Adrenal gland (tissue), 12 donors: ENCODE measurements around the gene TMEM200A. TPM values are rescaled to one million over a fixed set of nuclear protein-coding genes. Genes with fewer than 3 reads are reported as not detected.

Experiments
- DNase-seq, 7 donors: peaks; one replicate each; pipeline ENCODE4 v3.0.0-alpha.2; 2019 to 2020
- H3K27ac ChIP-seq, 5 donors: fragments of 200-600 bp; sonication (generic) in 4 of 5; 1 replicate in 3 of 5; 2 replicates in 2 of 5; pipeline versions ENCODE4 v1.5.1 to v1.8.0; 2016 to 2020; ENCODE audit warnings: mild to moderate bottlenecking in 1 of 5
- H3K27me3 ChIP-seq: fragments of 200-600 bp; 2 replicates; pipeline ENCODE4 v1.8.0; 2021
- H3K36me3 ChIP-seq, 2 donors: fragments of 200-600 bp; replicated peaks in 1 of 2; 1 replicate in 1 of 2; 2 replicates in 1 of 2; pipeline versions ENCODE4 v1.5.1 to v1.8.0; 2018 to 2022
- H3K4me1 ChIP-seq, 2 donors: fragments of 200-600 bp; replicated peaks in 1 of 2; 1 replicate in 1 of 2; 2 replicates in 1 of 2; pipeline versions ENCODE4 v1.5.1 to v1.8.0; 2018 to 2021
- H3K4me3 ChIP-seq, 4 donors: fragments of 200-600 bp; sonication (generic) in 3 of 4; one replicate each; pipeline ENCODE4 v1.5.1; 2016 to 2018
- H3K9me3 ChIP-seq, 3 donors: fragments of 200-600 bp; sonication (generic) in 1 of 3; replicated peaks in 1 of 3; 1 replicate in 2 of 3; 2 replicates in 1 of 3; pipeline versions ENCODE4 v1.5.1 to v1.8.0; 2016 to 2021
- CTCF ChIP-seq, 6 experiments: fragments of 450-650 bp in 4 of 6; fragments of 200-600 bp in 2 of 6; sonication (generic) in 1 of 6; IDR thresholded peaks; 1 replicate in 5 of 6; 2 replicates in 1 of 6; pipeline versions ENCODE4 v1.5.1 to v1.8.0; 2016 to 2021; ENCODE audit warnings: antibody characterized with exemption in 6 of 6, mild to moderate bottlenecking in 2 of 6, moderate library complexity in 1 of 6
- POLR2A ChIP-seq, 2 donors: fragments of 450-650 bp; IDR thresholded peaks; one replicate each; pipeline ENCODE4 v1.6.1; 2017; ENCODE audit warnings: antibody characterized with exemption in 2 of 2, mild to moderate bottlenecking in 2 of 2, moderate library complexity in 1 of 2
- WGBS, 4 donors: extraction: QIAGEN DNeasy Blood & Tissue Kit in 2 of 4; methylation state at CpG; one replicate each; pipeline versions ENCODE4 v1.1.5 to v1.1.7; 2013 to 2017; 5-methylcytosine and 5-hydroxymethylcytosine counted together
- intact Hi-C, 2 donors: fragments of 100-400 bp; cut with DNase I; formaldehyde crosslinking; loops; one replicate each; pipeline versions ENCODE4 v1.14.1 to v1.15.0; 2022 to 2023
- polyA plus RNA-seq, 3 donors: library from polyadenylated mRNA; stranded (reverse); fragments of 200-250 nt in 2 of 3; fragments of 350-450 nt in 1 of 3; fragmentation: Illumina TruSeq in 1 of 3; extraction: RNeasy Lipid Tissue Mini Kit (QIAGEN cat#74804) in 1 of 3; gene quantifications; one replicate each; pipeline ENCODE4 v1.2.3, GENCODE V29; 2013 to 2014
- total RNA-seq, 9 donors: library from RNA; depleted of rRNA in 4 of 9; stranded (reverse); fragments of >200 nt in 4 of 9; fragments of 120-200 nt in 1 of 9; fragmentation: NEBNext Ultra II Directional in 1 of 9; extraction: Animal tissue kit (Norgen Biotek cat#: 25700) in 1 of 9; gene quantifications; one replicate each; pipeline versions ENCODE4 v1.1.0 to v1.2.4, GENCODE V29; 2013 to 2023
- donor health status: healthy with polysubstance abuse.
- donor health status: Bipolar disorder and iron deficiency.
- donor health status: DM: yes; HTN: yes; CAD: no.
- donor health status: DM: no; HTN: no; CAD: no.
- donor health status: DM: no; HTN: no; CAD: no.
- donor health status: DM: yes; HTN: yes; CAD: no.

TMEM200A gene
- total and polyA plus RNA-seq, 12 donors = 1.9 to 87.7 (median 30.2) TPM

- H3K4me3 ChIP-seq = no peak overlapping the region
- 69 to 88% (median 77%) methylated on average over 1 of the region's 1 CpG for WGBS, 4 donors
- intact Hi-C loops = loop anchor here in 1 of 2 donors (10.0 kb wide), 1 partner anchor 325 kb away; no protein-coding TSS in a partner anchor
- TF ChIP-seq POLR2A (IDR thresholded peaks at IDR 0.05) (no peak), CTCF (IDR thresholded peaks at IDR 0.05) (no peak)
- H3K36me3 ChIP-seq = no peaks in the 10 kb centered on the region
- peaks cover 0 to 27% of the 10 kb centered on the region in 2 donors for H3K4me1 ChIP-seq
- no peak overlapping the region for H3K27ac ChIP-seq
- DNase-seq = no peak
- no peaks in the 10 kb centered on the region for H3K27me3 ChIP-seq
- no peaks in the 10 kb centered on the region for H3K9me3 ChIP-seq
Measured at GRCh38 chr6:130369831-130370230, 4.0 kb downstream of the TMEM200A start.

- intact Hi-C loops = no loop called here
- Histone ChIP-seq H3K27me3 (no peaks in the 10 kb centered on the region), H3K4me1 (peaks cover 0 to 27% of the 10 kb centered on the region in 2 donors), H3K27ac (peak overlapping the region in 2 of 5 donors; percentile 7 to 32), H3K9me3 (no peaks in the 10 kb centered on the region), H3K4me3 (no peak overlapping the region), H3K36me3 (no peaks in the 10 kb centered on the region)
- peak in 5 of 7 donors; percentile 33 to 52 (median 43) for DNase-seq
- WGBS, 4 donors = 48 to 56% (median 52%) methylated on average over 7 of the region's 7 CpGs
- TF ChIP-seq POLR2A (IDR thresholded peaks at IDR 0.05) (no peak), CTCF (IDR thresholded peaks at IDR 0.05) (no peak)
Measured at GRCh38 chr6:130371921-130372420, 6.2 kb downstream of the TMEM200A start.

- DNase-seq = no peak
- 88 to 96% (median 92%) methylated on average over 1 of the region's 1 CpG for WGBS, 4 donors
- H3K4me1 ChIP-seq = peaks cover 0 to 20% of the 10 kb centered on the region in 2 donors
- no peaks in the 10 kb centered on the region for H3K9me3 ChIP-seq
- H3K36me3 ChIP-seq = no peaks in the 10 kb centered on the region
- TF ChIP-seq POLR2A (IDR thresholded peaks at IDR 0.05) (no peak), CTCF (IDR thresholded peaks at IDR 0.05) (no peak)
- H3K4me3 ChIP-seq = no peak overlapping the region
- intact Hi-C loops = no loop called here
- H3K27ac ChIP-seq = no peak overlapping the region
- H3K27me3 ChIP-seq = no peaks in the 10 kb centered on the region
Measured at GRCh38 chr6:130372786-130373185, 7.0 kb downstream of the TMEM200A start.

- no peak for TF ChIP-seq POLR2A (IDR thresholded peaks at IDR 0.05)
- TF ChIP-seq CTCF (IDR thresholded peaks at IDR 0.05) = no peak
- Histone ChIP-seq H3K9me3 (no peaks in the 10 kb centered on the region), H3K4me3 (no peak overlapping the region), H3K27me3 (no peaks in the 10 kb centered on the region), H3K36me3 (no peaks in the 10 kb centered on the region), H3K27ac (no peak overlapping the region), H3K4me1 (peaks cover 0 to 11% of the 10 kb centered on the region in 2 donors)
- no peak for DNase-seq
- intact Hi-C loops = no loop called here
- WGBS, 4 donors = 41 to 86% (median 68%) methylated on average over 2 of the region's 2 CpGs
Measured at GRCh38 chr6:130373992-130374391, 8.2 kb downstream of the TMEM200A start.
